ENCODE measurements around the gene RDH13.

DNA sequence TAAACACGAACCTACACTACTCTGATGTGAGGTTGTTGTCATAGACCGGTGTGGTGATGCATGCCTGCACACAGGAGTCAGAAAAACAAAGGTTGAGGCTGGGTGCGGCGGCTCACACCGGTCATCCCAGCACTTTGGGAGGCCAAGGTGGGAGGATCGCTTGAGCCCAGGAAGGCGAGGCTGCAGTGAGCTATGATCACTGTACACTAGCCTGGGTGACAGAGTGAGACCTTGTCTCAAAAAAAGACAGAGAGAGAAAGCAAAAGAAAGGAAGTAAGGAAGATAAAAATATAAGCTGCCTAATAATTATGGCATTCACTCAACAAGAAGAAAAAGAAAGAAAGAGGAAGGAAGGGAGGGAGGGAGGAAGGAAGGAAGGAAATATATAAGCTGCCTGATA is 34.2 kb downstream of the RDH13 start:
- TF ChIP-seq, protein P1, sequence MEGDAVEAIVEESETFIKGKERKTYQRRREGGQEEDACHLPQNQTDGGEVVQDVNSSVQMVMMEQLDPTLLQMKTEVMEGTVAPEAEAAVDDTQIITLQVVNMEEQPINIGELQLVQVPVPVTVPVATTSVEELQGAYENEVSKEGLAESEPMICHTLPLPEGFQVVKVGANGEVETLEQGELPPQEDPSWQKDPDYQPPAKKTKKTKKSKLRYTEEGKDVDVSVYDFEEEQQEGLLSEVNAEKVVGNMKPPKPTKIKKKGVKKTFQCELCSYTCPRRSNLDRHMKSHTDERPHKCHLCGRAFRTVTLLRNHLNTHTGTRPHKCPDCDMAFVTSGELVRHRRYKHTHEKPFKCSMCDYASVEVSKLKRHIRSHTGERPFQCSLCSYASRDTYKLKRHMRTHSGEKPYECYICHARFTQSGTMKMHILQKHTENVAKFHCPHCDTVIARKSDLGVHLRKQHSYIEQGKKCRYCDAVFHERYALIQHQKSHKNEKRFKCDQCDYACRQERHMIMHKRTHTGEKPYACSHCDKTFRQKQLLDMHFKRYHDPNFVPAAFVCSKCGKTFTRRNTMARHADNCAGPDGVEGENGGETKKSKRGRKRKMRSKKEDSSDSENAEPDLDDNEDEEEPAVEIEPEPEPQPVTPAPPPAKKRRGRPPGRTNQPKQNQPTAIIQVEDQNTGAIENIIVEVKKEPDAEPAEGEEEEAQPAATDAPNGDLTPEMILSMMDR (IDR thresholded peaks at IDR 0.05; ENCODE audit: low read depth, low read length, missing input control), result no peak
- TF ChIP-seq SP1 (IDR thresholded peaks at IDR 0.05) (no peak), YY1 (IDR thresholded peaks at IDR 0.05) (no peak), FOXA1 (IDR thresholded peaks at IDR 0.05) (no peak), RAD21 (IDR thresholded peaks at IDR 0.05) (no peak), EGR1 (IDR thresholded peaks at IDR 0.05; ENCODE audit: low read depth in 2 of 2) (no peak), TAF1 (conservative IDR thresholded peaks at IDR 0.05) (no peak), NR2F2 (IDR thresholded peaks at IDR 0.05) (no peak), JUND (IDR thresholded peaks at IDR 0.05) (no peak)
- TF ChIP-seq, protein P2, sequence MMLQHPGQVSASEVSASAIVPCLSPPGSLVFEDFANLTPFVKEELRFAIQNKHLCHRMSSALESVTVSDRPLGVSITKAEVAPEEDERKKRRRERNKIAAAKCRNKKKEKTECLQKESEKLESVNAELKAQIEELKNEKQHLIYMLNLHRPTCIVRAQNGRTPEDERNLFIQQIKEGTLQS (IDR thresholded peaks at IDR 0.05), result no peak
- TF ChIP-seq, protein P3, sequence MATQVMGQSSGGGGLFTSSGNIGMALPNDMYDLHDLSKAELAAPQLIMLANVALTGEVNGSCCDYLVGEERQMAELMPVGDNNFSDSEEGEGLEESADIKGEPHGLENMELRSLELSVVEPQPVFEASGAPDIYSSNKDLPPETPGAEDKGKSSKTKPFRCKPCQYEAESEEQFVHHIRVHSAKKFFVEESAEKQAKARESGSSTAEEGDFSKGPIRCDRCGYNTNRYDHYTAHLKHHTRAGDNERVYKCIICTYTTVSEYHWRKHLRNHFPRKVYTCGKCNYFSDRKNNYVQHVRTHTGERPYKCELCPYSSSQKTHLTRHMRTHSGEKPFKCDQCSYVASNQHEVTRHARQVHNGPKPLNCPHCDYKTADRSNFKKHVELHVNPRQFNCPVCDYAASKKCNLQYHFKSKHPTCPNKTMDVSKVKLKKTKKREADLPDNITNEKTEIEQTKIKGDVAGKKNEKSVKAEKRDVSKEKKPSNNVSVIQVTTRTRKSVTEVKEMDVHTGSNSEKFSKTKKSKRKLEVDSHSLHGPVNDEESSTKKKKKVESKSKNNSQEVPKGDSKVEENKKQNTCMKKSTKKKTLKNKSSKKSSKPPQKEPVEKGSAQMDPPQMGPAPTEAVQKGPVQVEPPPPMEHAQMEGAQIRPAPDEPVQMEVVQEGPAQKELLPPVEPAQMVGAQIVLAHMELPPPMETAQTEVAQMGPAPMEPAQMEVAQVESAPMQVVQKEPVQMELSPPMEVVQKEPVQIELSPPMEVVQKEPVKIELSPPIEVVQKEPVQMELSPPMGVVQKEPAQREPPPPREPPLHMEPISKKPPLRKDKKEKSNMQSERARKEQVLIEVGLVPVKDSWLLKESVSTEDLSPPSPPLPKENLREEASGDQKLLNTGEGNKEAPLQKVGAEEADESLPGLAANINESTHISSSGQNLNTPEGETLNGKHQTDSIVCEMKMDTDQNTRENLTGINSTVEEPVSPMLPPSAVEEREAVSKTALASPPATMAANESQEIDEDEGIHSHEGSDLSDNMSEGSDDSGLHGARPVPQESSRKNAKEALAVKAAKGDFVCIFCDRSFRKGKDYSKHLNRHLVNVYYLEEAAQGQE (IDR thresholded peaks at IDR 0.05), result no peak
- TF ChIP-seq, protein P4, sequence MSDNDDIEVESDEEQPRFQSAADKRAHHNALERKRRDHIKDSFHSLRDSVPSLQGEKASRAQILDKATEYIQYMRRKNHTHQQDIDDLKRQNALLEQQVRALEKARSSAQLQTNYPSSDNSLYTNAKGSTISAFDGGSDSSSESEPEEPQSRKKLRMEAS (IDR thresholded peaks at IDR 0.05), result no peak
- TF ChIP-seq, protein P5, sequence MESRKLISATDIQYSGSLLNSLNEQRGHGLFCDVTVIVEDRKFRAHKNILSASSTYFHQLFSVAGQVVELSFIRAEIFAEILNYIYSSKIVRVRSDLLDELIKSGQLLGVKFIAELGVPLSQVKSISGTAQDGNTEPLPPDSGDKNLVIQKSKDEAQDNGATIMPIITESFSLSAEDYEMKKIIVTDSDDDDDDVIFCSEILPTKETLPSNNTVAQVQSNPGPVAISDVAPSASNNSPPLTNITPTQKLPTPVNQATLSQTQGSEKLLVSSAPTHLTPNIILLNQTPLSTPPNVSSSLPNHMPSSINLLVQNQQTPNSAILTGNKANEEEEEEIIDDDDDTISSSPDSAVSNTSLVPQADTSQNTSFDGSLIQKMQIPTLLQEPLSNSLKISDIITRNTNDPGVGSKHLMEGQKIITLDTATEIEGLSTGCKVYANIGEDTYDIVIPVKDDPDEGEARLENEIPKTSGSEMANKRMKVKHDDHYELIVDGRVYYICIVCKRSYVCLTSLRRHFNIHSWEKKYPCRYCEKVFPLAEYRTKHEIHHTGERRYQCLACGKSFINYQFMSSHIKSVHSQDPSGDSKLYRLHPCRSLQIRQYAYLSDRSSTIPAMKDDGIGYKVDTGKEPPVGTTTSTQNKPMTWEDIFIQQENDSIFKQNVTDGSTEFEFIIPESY (IDR thresholded peaks at IDR 0.05), result no peak
